LNCaP clone FGC (cell line): ENCODE data around the gene ARPC4.

Source experiments
- DNase-seq: peaks from one replicate; pipeline ENCODE4 v3.0.0-alpha.2; 2011; ENCODE audit warnings: low read depth
- H3K4me3 ChIP-seq: 2 replicates; pipeline ENCODE4 v1.5.1; 2011; ENCODE audit warnings: mild to moderate bottlenecking, low read depth, low read length, control low read depth
- CTCF ChIP-seq: IDR thresholded peaks from 2 replicates; pipeline ENCODE4 v1.5.1; 2012; ENCODE audit warnings: mild to moderate bottlenecking; ENCODE audit not compliant: control insufficient read depth, insufficient read depth; ENCODE audit errors: extremely low read depth

The ARPC4 gene

GRCh38 chr3:9817436-9817835 lies 24.6 kb downstream of the ARPC4 start:
- no peak overlapping the region for H3K4me3 ChIP-seq
- no peak for DNase-seq
- no peak for TF ChIP-seq CTCF

- TF ChIP-seq CTCF = no peak
- no peak for DNase-seq
- H3K4me3 ChIP-seq = no peak overlapping the region
Observed at GRCh38 chr3:9818666-9819335, 25.9 kb downstream of the ARPC4 start.

GRCh38 chr3:9820543-9820942 lies 27.7 kb downstream of the ARPC4 start:
- no peak for DNase-seq
- no peak for TF ChIP-seq CTCF
- H3K4me3 ChIP-seq = no peak overlapping the region

- no peak for DNase-seq
- TF ChIP-seq CTCF = peak; percentile 21; the same call in 1 of the 2 replicates
- H3K4me3 ChIP-seq = no peak overlapping the region
Observed at GRCh38 chr3:9820946-9821345, 28.1 kb downstream of the ARPC4 start.

GRCh38 chr3:9825451-9826040 lies 32.7 kb downstream of the ARPC4 start:
- TF ChIP-seq CTCF = no peak
- no peak overlapping the region for H3K4me3 ChIP-seq
- DNase-seq = no peak

- H3K4me3 ChIP-seq = no peak overlapping the region
- TF ChIP-seq CTCF = peak; percentile 31; the same call in 1 of the 2 replicates
- DNase-seq = no peak
Observed at GRCh38 chr3:9826815-9827573, 34.1 kb downstream of the ARPC4 start.
